ENCODE data around the gene FAM114A1. TPM values are rescaled to one million over a fixed set of nuclear protein-coding genes. Genes with fewer than 3 reads are reported as not detected.

Gene FAM114A1
- total and polyA plus RNA-seq, 2 of the 4 experiments (the other 2 are of a cell fraction): 135 to 649 TPM

DNA sequence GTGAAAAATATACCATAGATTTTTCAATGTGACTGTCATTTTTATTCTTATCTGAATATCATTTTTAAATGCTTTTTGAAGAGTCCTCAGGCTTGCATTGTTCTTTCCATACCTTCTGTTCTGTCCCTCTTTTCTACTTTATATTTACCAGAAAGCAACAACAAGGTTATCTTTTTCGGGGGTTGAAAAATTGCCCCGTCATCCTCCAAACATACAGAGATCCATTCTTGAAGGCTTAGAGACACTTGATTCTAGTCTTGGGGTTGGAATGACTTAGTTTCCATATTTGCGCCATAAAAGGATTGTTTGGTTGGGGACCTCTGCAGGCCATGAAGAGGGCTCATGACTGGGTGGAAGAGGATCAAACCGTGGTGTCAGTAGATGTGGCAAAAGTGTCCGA is 63.5 kb downstream of the FAM114A1 start:
- Histone ChIP-seq H3K4me2 (ENCODE audit: low read depth, low read length) (no peak overlapping the region), H4K5ac (ENCODE audit: low read depth, low read length) (no peak overlapping the region), H4K8ac (ENCODE audit: low read depth in 2 of 2, low read length in 2 of 2) (0 out of 4 replicates have a peak overlapping the region, but pooled peaks of 1 of the 2 experiments have one; percentile 26), H3K36me3 (ENCODE audit: control insufficient read depth, insufficient read depth, low read length) (peaks cover 69% of the 10 kb centered on the region), H3K27ac (ENCODE audit: insufficient read depth, low read length) (no peak overlapping the region), H4K91ac (ENCODE audit: insufficient read depth, low read depth, low read length) (no peak overlapping the region), H3K23ac (ENCODE audit: low read depth, low read length) (no peak overlapping the region), H2AFZ (replicated peaks; ENCODE audit: low read length, poor library complexity) (no peak overlapping the region), H4K20me1 (ENCODE audit: insufficient read depth, low read length) (no peaks in the 10 kb centered on the region), H3K18ac (ENCODE audit: low read depth, low read length) (no peak overlapping the region), H3K9me1 (ENCODE audit: insufficient read depth, low read length) (0 out of 2 replicates have a peak, but pooled peaks cover under 1% of the 10 kb centered on the region), H2AK9ac (replicated peaks; ENCODE audit: low read depth, low read length, poor library complexity) (no peak overlapping the region), H3K14ac (replicated peaks; ENCODE audit: low read depth, low read length) (no peak overlapping the region), H2AK5ac (ENCODE audit: low read depth, low read length) (no peak overlapping the region), H3K4ac (ENCODE audit: low read depth, low read length) (no peak overlapping the region), H3K56ac (ENCODE audit: extremely low read depth, insufficient read depth, low read length) (no peak overlapping the region), H3K4me3 (ENCODE audit: insufficient read depth, low read depth, low read length) (no peak overlapping the region), H3K4me1 (ENCODE audit: control insufficient read depth, insufficient read depth, low read length) (peaks cover under 1% of the 10 kb centered on the region; the same call in 1 of the 2 replicates), H2BK120ac (ENCODE audit: low read depth, low read length) (no peak overlapping the region), H3K9me3 (ENCODE audit: control insufficient read depth, insufficient read depth, low read length) (no peaks in the 10 kb centered on the region), H2BK20ac (ENCODE audit: low read depth, low read length) (no peak overlapping the region), H3K9ac (ENCODE audit: low read depth, low read length) (no peak overlapping the region), H3K79me1 (ENCODE audit: low read depth in 1 of 2, low read length in 2 of 2) (peaks cover 27 to 39% of the 10 kb centered on the region in 2 experiments), H2BK5ac (ENCODE audit: low read depth, low read length, poor library complexity, severe bottlenecking) (peak overlapping the region; percentile 7), H2BK15ac (ENCODE audit: low read depth, low read length) (no peak overlapping the region), H3K27me3 (ENCODE audit: control insufficient read depth, insufficient read depth, low read length) (no peaks in the 10 kb centered on the region)
- CTCF ChIA-PET: no interaction called here
- 100% methylated on average over 1 of the region's 5 CpGs; no CpG with 5 or more reads in 1 of the 2 experiments for WGBS, 2 experiments (ENCODE audit: extremely low coverage in 2 of 2, insufficient read length in 1 of 2)
- ATAC-seq (ENCODE audit: low read depth) (no peak), DNase-seq (no peak)
- dilution Hi-C loops (cut with HindIII; ENCODE audit: low sequenced_read_pairs, unreplicated experiment): no loop called here
- no TSS peak for BruUV-seq (replicated peaks)
- in situ Hi-C loops (cut with MboI; ENCODE audit: low sequenced_read_pairs): loop anchor here (10.0 kb wide), 1 partner anchor 184 kb away; no protein-coding TSS in a partner anchor
- POLR2A ChIA-PET (ENCODE audit: unreplicated experiment): no interaction called here
- TF ChIP-seq USF2 (IDR thresholded peaks at IDR 0.05; ENCODE audit: low read depth, low read length) (no peak), RAD21 (IDR thresholded peaks at IDR 0.05; ENCODE audit: low read length) (no peak), FOS (IDR thresholded peaks at IDR 0.05; ENCODE audit: low read depth, low read length) (no peak), MAZ (IDR thresholded peaks at IDR 0.05; ENCODE audit: borderline replicate concordance, low read depth, low read length) (no peak), NFE2L2 (IDR thresholded peaks at IDR 0.05; ENCODE audit: low read depth, low read length) (no peak), MXI1 (IDR thresholded peaks at IDR 0.05; ENCODE audit: borderline replicate concordance, low read depth, low read length) (no peak), RFX5 (IDR thresholded peaks at IDR 0.05; ENCODE audit: low read depth, low read length) (no peak), SMC3 (IDR thresholded peaks at IDR 0.05; ENCODE audit: low read depth, low read length) (no peak), CEBPB (IDR thresholded peaks at IDR 0.05; ENCODE audit: low read depth, low read length) (no peak), ELK1 (IDR thresholded peaks at IDR 0.05; ENCODE audit: borderline replicate concordance, low read depth, low read length) (no peak), RCOR1 (IDR thresholded peaks at IDR 0.05; ENCODE audit: insufficient replicate concordance, low read length) (no peak), BHLHE40 (IDR thresholded peaks at IDR 0.05; ENCODE audit: low read depth, low read length) (no peak)
- TF ChIP-seq, protein P1, sequence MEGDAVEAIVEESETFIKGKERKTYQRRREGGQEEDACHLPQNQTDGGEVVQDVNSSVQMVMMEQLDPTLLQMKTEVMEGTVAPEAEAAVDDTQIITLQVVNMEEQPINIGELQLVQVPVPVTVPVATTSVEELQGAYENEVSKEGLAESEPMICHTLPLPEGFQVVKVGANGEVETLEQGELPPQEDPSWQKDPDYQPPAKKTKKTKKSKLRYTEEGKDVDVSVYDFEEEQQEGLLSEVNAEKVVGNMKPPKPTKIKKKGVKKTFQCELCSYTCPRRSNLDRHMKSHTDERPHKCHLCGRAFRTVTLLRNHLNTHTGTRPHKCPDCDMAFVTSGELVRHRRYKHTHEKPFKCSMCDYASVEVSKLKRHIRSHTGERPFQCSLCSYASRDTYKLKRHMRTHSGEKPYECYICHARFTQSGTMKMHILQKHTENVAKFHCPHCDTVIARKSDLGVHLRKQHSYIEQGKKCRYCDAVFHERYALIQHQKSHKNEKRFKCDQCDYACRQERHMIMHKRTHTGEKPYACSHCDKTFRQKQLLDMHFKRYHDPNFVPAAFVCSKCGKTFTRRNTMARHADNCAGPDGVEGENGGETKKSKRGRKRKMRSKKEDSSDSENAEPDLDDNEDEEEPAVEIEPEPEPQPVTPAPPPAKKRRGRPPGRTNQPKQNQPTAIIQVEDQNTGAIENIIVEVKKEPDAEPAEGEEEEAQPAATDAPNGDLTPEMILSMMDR (conservative IDR thresholded peaks at IDR 0.05; ENCODE audit: low read depth, low read length): no peak
- intact Hi-C loops (cut with micrococcal nuclease): loop anchor here (5.0 kb wide), 1 partner anchor 206 kb away; no protein-coding TSS in a partner anchor
